GM12801 (cell line): ENCODE results near the gene CEP131.

Experiments
- TF ChIP-seq, protein P1 (sequence below): IDR thresholded peaks from one replicate; pipeline ENCODE4 v1.5.1; 2011; ENCODE audit warnings: control low read depth; ENCODE audit not compliant: insufficient read length; ENCODE audit errors: extremely low read depth

Gene CEP131

DNA sequence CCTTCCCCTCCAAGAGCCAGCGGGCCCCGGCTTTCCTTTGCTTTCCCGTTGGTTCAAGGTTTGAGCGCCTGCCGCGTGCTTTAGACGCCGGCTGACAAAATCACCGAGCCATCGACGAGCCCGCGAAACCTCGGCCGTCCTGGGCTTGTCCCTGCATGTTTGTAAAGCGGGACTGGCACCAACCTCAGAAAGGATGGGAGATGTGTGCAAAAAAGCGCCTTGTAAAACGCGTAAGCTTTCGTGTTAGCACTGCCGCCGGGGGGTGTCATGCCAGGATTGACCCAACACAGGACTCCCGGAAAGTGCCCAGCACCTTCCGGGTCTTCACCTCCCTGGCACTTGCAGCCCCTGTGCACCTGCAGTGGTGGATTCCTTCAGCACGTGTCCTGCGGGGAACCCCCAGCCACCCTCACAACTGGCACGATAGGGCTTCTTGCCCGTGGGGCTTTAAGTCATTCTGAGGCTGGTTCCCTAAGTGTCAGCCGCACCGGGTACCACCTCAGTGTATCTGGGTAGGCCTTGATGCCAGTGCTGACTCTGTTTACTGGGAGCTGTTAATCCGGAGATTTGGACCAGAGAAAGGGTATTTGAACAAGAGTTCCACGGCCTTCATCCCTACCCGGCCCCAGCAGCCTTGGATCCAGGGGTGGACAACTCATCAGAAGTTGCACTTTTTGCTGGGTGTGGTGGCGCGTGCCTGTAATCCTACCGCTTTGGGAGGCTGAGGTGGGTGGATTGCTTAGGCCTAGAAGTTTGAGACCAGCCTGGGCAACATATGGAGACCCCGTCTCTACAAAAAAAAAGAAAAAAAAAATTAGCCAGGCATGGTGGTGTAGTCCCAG, 17.2 kb upstream of the CEP131 start:
- TF ChIP-seq, protein P1, sequence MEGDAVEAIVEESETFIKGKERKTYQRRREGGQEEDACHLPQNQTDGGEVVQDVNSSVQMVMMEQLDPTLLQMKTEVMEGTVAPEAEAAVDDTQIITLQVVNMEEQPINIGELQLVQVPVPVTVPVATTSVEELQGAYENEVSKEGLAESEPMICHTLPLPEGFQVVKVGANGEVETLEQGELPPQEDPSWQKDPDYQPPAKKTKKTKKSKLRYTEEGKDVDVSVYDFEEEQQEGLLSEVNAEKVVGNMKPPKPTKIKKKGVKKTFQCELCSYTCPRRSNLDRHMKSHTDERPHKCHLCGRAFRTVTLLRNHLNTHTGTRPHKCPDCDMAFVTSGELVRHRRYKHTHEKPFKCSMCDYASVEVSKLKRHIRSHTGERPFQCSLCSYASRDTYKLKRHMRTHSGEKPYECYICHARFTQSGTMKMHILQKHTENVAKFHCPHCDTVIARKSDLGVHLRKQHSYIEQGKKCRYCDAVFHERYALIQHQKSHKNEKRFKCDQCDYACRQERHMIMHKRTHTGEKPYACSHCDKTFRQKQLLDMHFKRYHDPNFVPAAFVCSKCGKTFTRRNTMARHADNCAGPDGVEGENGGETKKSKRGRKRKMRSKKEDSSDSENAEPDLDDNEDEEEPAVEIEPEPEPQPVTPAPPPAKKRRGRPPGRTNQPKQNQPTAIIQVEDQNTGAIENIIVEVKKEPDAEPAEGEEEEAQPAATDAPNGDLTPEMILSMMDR, result no peak

DNA sequence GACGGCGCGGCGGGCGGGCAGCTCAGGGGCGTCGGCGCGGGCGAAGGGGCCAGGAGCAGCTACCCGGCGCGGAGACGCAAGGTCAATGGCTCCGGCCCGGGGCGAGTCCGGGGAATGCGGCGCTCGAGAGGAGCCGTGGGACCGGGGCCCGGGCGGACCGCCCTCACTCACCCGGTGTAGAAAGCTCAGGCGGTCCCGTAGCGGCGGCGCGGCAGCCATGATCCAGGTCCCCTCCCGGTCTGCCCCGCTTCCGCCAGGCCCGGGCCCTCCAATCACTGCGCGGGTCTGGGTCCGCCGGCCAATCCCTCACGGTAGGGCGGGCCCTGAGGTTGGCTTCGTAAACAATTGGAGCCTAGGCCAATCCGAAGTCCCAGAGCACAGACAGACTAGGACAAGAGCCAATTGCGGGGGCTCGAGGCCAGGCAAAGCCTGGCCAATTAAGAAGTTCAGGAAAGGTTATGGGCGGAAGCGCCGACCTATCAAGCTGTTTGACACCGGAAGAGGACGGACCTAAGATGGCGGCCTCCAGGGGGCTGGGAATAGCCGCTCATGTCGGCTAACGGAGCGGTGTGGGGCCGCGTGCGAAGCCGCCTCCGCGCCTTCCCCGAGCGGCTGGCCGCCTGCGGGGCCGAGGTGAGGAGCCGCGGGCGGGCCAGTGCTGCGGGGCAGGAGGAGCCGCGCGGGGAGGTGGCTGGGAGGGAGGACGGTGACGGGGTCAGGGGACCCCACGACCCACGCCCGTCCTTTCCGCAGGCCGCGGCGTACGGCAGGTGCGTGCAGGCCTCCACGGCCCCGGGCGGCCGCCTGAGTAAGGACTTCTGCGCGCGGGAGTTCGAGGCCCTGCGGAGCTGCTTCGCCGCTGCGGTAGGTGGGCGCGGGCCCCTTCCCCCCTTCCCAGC, 16.3 kb upstream of the CEP131 start, which contains the start of the genes NDUFAF8 and TEPSIN:
NDUFAF8 (plus strand) TSS at position 504 of the 899 bp plus-strand sequence; CDS start at position 550, 46 bp downstream.
TEPSIN (minus strand) TSS at position 241 of the 899 bp plus-strand sequence; CDS start at position 219, 22 bp downstream.
- TF ChIP-seq, protein P1, result no peak

DNA sequence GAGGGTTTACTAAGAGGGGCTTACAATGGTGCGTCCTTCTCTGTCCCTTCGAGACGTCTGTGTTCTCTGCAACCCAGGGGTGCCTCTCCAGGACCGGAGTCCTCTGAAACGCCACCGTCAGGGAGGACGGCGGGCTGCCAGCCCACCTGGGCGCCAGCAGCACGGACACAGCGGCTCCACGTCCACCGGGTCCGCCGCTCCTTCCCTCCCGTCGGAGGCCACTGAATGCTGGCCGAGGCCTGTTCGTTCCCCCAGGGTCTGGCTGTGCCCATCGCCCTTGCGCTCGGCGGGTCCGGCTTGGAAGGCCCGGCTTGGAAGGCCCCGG, 15.7 kb upstream of the CEP131 start:
- TF ChIP-seq, protein P1, result no peak

DNA sequence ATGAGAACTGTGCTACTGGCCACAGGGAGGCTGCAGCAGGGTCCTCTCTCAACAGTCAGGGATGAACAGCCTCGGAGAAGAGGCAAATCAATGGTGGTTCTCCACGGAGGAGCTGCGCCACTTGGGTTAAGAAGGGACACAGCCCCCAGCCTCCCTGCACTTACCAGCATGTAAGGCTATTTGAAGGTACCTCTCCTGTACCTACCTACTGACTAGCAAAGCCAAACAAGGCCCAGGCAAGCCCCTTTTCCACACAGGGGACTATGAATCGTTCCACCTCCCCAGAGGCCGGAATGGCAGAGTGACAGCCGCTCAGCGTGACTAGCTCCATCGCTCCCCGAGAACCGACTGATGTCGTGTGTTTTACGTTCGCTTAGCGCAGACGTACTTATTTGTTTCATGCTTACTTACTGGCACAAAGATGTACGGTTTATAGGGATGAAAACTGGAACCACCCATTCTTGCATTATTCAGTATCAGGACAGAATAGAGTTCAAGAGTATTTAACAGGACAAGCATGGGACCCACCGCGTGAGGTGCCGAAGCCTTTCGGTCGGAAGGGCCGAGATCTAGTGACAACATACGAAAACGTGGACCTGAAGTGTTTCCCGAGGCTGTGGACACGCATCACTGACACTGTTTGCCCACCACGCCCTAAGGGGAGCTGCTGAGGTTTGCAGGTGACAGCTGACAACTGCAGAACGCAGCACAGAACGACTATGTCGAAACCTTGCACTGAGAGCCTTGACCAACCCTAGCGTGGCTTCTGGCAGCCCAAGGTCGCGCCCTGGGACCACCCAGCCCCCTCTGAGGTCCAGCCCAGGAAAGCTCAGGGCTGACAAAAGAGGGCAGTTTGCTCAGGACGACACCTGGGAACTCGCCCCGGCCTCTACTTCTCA, 15.1 kb upstream of the CEP131 start:
- TF ChIP-seq, protein P1, result no peak

DNA sequence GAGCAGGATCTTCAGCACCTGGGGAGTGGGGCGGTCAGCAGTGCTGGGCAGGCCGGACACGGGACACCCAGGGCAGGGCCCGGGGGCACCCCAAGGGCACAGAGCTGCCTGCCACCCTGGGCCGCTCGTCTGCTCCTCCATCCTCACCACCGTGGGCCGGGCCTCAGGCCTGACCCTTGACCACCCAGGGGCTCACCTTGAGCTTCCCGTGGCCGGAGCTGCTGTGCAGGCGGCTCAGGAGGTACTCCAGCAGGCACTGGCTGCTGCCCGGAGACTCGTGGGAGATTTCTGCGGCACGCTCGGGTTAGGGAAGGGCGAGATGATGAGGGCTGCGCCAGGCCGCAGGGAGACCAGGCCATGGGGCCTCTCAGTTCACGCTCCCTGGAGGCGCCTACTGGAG, 14.0 kb upstream of the CEP131 start:
- TF ChIP-seq, protein P1, result no peak

DNA sequence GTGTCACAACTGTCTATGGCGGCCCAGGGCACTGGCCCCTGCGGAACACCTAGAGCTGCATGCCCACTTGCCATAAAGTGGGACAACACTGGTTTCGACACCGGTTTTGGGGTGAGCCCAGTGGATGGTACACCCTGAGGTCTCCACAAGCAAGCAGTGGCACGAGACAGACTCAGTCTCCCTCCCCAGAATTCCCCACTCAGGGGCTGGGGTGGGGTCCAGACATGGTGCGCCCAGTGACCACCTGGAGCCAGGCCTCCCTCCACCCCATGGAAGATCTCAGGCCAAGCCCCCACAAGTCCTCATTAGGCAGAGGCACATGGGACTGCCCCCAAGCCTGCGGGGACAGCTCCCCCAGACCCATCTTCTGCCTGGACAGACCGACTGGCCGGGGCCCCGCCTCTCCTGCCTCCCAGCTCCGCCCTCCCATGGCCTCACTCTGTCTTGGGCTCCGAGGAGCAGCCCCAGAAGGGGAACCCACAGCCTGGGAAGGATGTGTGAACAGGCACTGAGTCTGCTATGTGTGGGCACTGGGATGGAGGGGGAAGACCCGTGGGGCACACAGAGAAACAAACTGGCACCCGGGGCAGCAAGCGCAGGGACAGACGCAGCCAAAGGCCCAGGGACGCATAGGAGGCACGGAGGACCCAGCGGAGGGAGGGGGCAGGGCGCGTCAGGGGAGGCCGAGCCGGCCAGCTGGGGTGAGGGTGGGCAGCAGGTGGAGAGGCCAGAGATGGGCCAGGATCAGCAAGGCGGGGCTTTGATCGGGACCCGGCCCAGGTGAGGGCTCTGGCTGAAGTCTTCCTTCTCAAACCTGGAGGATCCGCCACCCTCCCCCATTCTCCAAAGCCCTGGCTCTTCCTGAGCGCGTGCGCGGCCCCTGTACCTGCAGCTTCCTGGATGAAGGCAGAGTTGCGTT, 13.3 kb upstream of the CEP131 start:
- TF ChIP-seq, protein P1, result no peak
